Esophagus squamous epithelium (tissue), 5 donors: ENCODE data around the gene MYO9A. TPM values are rescaled to one million over a fixed set of nuclear protein-coding genes. Genes with fewer than 3 reads are reported as not detected.

Source experiments
- DNase-seq: peaks from one replicate; lab custom pipeline; 2025; lab: John Stamatoyannopoulos, UW
- H3K27ac ChIP-seq, 4 donors: fragments of 200-600 bp; sonication (generic); one replicate each; pipeline ENCODE4 v1.5.1; 2016 to 2019; ENCODE audit warnings: mild to moderate bottlenecking in 1 of 4
- H3K27me3 ChIP-seq, 4 donors: fragments of 200-600 bp; sonication (generic); 1 replicate in 3 of 4; 2 replicates in 1 of 4; pipeline versions ENCODE4 v1.5.1 to v1.6.0; 2017 to 2021; ENCODE audit warnings: antibody characterized with exemption in 1 of 4
- H3K36me3 ChIP-seq, 3 donors: fragments of 200-600 bp; sonication (generic); one replicate each; pipeline ENCODE4 v1.5.1; 2016 to 2019
- H3K4me1 ChIP-seq, 3 donors: fragments of 200-600 bp; sonication (generic); one replicate each; pipeline ENCODE4 v1.5.1; 2017 to 2019
- H3K4me3 ChIP-seq, 4 donors: fragments of 200-600 bp; sonication (generic); 1 replicate in 3 of 4; 2 replicates in 1 of 4; pipeline ENCODE4 v1.5.1; 2016 to 2019; ENCODE audit warnings: mild to moderate bottlenecking in 2 of 4, moderate library complexity in 1 of 4
- H3K9me3 ChIP-seq, 3 donors: fragments of 200-600 bp; sonication (generic); one replicate each; pipeline ENCODE4 v1.5.1; 2016 to 2019
- CTCF ChIP-seq, 6 experiments: fragments of 450-650 bp in 4 of 6; fragments of 200-600 bp in 2 of 6; sonication (generic) in 2 of 6; IDR thresholded peaks; one replicate each; pipeline ENCODE4 v1.5.1; 2016 to 2019; ENCODE audit warnings: antibody characterized with exemption in 6 of 6, mild to moderate bottlenecking in 4 of 6, moderate library complexity in 4 of 6
- POLR2A ChIP-seq, 4 donors: fragments of 450-650 bp; IDR thresholded peaks; one replicate each; pipeline ENCODE4 v1.6.1; 2017; ENCODE audit warnings: antibody characterized with exemption in 4 of 4, mild to moderate bottlenecking in 4 of 4, moderate library complexity in 3 of 4
- WGBS, 2 donors: methylation state at CpG; one replicate each; pipeline ENCODE4 v1.1.5; 2018; 5-methylcytosine and 5-hydroxymethylcytosine counted together
- intact Hi-C: fragments of 100-400 bp; cut with DNase I; formaldehyde crosslinking; loops from one replicate; pipeline ENCODE4 v1.15.0; 2022
- total RNA-seq, 4 donors: library from RNA; depleted of rRNA; stranded (reverse); fragments of >200 nt; gene quantifications; one replicate each; pipeline ENCODE4 v1.1.0, GENCODE V29; 2016
- donor health status: DM: yes; HTN: yes; CAD: no.

Gene MYO9A
- total RNA-seq, 4 donors from 2014 or later: 18.2 to 62.0 (median 35.0) TPM

- Histone ChIP-seq H3K9me3 (no peaks in the 10 kb centered on the region), H3K27me3 (no peaks in the 10 kb centered on the region), H3K36me3 (no peaks in the 10 kb centered on the region), H3K4me1 (peaks cover 0 to 5% (median 0%) of the 10 kb centered on the region in 3 donors), H3K27ac (no peak overlapping the region), H3K4me3 (no peak overlapping the region)
- intact Hi-C loops: no loop called here
- DNase-seq: no peak
- no peak for TF ChIP-seq CTCF (IDR thresholded peaks at IDR 0.05)
- TF ChIP-seq POLR2A (IDR thresholded peaks at IDR 0.05): no peak
These were observed 25.3 kb downstream of the MYO9A start for GRCh38 chr15:72092691-72093090.

GRCh38 chr15:72092006-72092405, 25.9 kb downstream of the MYO9A start:
- H3K4me3 ChIP-seq: no peak overlapping the region
- no peak for TF ChIP-seq CTCF (IDR thresholded peaks at IDR 0.05)
- no peak for TF ChIP-seq POLR2A (IDR thresholded peaks at IDR 0.05)
- H3K27me3 ChIP-seq: no peaks in the 10 kb centered on the region
- no peaks in the 10 kb centered on the region for H3K36me3 ChIP-seq
- H3K9me3 ChIP-seq: no peaks in the 10 kb centered on the region
- WGBS, 2 donors: 86 to 100% methylated on average over 3 of the region's 3 CpGs
- intact Hi-C loops: no loop called here
- DNase-seq: no peak
- H3K4me1 ChIP-seq: peaks cover 0 to 7% (median 0%) of the 10 kb centered on the region in 3 donors
- no peak overlapping the region for H3K27ac ChIP-seq

- intact Hi-C loops: no loop called here
- WGBS, 2 donors: 90 to 94% methylated on average over 4 of the region's 9 CpGs
- H3K36me3 ChIP-seq: no peaks in the 10 kb centered on the region
- no peaks in the 10 kb centered on the region for H3K27me3 ChIP-seq
- H3K9me3 ChIP-seq: no peaks in the 10 kb centered on the region
- no peak overlapping the region for H3K4me3 ChIP-seq
- peaks cover 0 to 14% (median 0%) of the 10 kb centered on the region in 3 donors for H3K4me1 ChIP-seq
- no peak for DNase-seq
- no peak overlapping the region for H3K27ac ChIP-seq
- TF ChIP-seq CTCF (IDR thresholded peaks at IDR 0.05): no peak
- TF ChIP-seq POLR2A (IDR thresholded peaks at IDR 0.05): no peak
These were observed 30.9 kb downstream of the MYO9A start for GRCh38 chr15:72086920-72087648.

GRCh38 chr15:72086010-72086697, 31.8 kb downstream of the MYO9A start:
- intact Hi-C loops: no loop called here
- no peak for DNase-seq
- TF ChIP-seq CTCF (IDR thresholded peaks at IDR 0.05) (no peak), POLR2A (IDR thresholded peaks at IDR 0.05) (no peak)
- H3K9me3 ChIP-seq: no peaks in the 10 kb centered on the region
- no peak overlapping the region for H3K4me3 ChIP-seq
- H3K27ac ChIP-seq: no peak overlapping the region
- no peaks in the 10 kb centered on the region for H3K27me3 ChIP-seq
- 82 to 84% methylated on average over 9 of the region's 11 CpGs for WGBS, 2 donors
- peaks cover 0 to 14% (median 0%) of the 10 kb centered on the region in 3 donors for H3K4me1 ChIP-seq
- no peaks in the 10 kb centered on the region for H3K36me3 ChIP-seq

DNA sequence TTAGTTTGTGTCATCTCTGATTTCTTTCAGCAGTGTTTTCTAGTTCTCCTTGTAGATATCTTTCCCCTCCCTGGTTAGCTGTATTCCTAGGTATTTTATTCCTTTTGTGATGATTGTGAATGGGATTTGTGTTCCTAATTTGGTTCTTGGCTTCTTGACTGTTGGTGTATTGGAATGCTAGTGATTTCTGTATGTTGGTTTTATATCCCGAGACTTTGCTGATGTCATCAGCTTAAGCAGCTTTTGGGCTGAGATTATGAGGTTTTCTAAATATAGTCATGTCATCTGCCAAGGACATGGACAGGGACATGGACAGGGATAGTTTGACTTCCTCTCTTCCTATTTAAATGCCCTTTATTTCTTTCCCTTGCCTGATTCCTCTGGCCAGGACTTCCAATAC, 35.8 kb downstream of the MYO9A start:
- no peaks in the 10 kb centered on the region for H3K27me3 ChIP-seq
- no peaks in the 10 kb centered on the region for H3K36me3 ChIP-seq
- 73 to 100% methylated on average over 1 of the region's 1 CpG for WGBS, 2 donors
- H3K9me3 ChIP-seq: no peaks in the 10 kb centered on the region
- no peak for DNase-seq
- intact Hi-C loops: no loop called here
- no peak overlapping the region for H3K27ac ChIP-seq
- peaks cover 0 to 19% (median 0%) of the 10 kb centered on the region in 3 donors for H3K4me1 ChIP-seq
- no peak overlapping the region for H3K4me3 ChIP-seq
- TF ChIP-seq CTCF (IDR thresholded peaks at IDR 0.05) (no peak), POLR2A (IDR thresholded peaks at IDR 0.05) (no peak)
